Fibroblast of skin of right biceps (primary cell): ENCODE measurements around the gene C6orf118.

Experiments
- DNase-seq: peaks from one replicate; pipeline ENCODE4 v3.0.0-alpha.2; 2013

The C6orf118 gene

GRCh38 chr6:165243801-165244200 is 65.6 kb downstream of the C6orf118 start:
- DNase-seq, result no peak

- DNase-seq, result no peak
These were observed 73.1 kb downstream of the C6orf118 start for GRCh38 chr6:165236326-165236725.

GRCh38 chr6:165232731-165233488 is 76.5 kb downstream of the C6orf118 start:
- DNase-seq, result no peak

- DNase-seq, result peak; percentile 55
These were observed 77.5 kb downstream of the C6orf118 start for GRCh38 chr6:165231581-165232561.

GRCh38 chr6:165231177-165231576 is 78.2 kb downstream of the C6orf118 start:
- DNase-seq, result peak; percentile 15
